GM21576 (cell line): ENCODE measurements around the gene ABHD12B.
"Not testable (repeated sequence)": the region's sequence is repeated elsewhere in the genome, so short reads cannot be mapped to it uniquely, and the experiment has no call there.

Experiments
- ATAC-seq: cut with Tn5 transposase; IDR thresholded peaks from one replicate; pipeline ENCODE4 v1.9.1; 2021; ENCODE audit warnings: mild to moderate bottlenecking, moderate library complexity; ENCODE audit not compliant: unreplicated experiment

Gene ABHD12B

GRCh38 chr14:50883827-50884197 is 12.0 kb downstream of the ABHD12B start:
- ATAC-seq: no peak

DNA sequence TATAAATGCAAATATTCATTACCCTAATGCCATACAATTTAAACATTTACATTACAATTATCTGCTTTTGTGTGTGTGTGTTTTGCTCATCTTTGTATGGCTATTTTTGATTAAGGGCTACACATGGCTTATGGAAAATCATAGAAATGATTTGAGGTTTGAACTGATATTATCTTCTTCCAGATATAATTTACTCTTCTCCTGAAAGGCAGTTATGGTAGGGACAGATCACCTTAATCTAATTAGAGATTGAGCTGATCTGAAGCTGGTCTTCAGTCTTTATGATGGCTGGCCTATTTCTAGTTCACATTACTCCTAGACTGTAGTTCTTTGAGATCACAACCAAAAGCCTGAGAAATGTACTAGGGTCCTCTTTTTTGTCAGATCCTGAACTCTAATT is 15.6 kb downstream of the ABHD12B start:
- no peak for ATAC-seq

DNA sequence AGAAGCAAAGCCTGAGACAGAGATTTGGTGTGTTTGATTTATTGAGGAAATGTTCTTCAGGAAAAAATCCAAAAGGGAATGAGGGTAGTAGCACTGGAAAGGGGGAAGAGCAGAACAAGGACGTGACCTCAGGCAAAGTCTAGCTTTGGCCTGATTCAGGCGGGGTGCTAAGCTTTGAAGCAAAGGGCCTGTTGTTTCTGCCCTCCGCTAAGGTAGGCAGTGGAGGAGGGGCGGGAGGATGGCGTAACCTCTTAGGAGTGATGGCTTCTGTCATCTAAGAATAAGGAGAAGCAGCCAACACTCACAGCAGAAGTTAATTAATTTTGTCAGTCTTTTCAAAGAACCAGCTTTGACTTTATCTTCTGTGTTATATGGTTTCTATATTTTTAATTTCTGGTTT is 20.4 kb downstream of the ABHD12B start:
- no peak for ATAC-seq

DNA sequence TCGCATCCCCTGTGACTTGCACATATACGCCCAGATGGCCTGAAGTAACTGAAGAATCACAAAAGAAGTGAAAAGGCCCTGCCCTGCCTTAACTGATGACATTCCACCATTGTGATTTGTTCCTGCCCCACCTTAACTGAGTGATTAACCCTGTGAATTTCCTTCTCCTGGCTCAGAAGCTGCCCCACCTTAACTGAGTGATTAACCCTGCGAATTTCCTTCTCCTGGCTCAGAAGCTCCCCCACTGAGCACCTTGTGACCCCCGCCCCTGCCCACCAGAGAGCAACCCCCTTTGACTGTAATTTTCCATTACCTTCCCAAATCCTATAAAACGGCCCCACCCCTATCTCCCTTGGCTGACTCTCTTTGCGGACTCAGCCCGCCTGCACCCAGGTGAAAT is 24.6 kb downstream of the ABHD12B start:
- not testable (repeated sequence) for ATAC-seq

DNA sequence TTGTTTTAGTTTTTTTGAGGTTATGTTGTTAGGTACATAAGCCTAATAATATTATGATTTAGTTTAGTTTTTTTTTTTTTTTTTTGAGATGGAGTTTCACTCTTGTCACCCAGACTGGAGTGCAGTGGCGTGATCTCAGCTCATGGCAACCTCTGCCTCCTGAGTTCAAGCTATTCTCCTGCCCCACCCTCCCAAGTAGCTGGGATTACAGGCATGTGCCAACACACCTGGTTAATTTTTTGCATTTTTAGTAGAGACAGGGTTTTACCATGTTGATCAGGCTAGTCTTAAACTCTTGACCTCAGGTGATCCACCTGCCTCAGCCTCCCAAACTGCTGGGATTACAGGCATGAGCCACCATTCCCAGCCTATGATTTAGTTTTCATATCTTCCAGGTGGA is 25.2 kb downstream of the ABHD12B start:
- not testable (repeated sequence) for ATAC-seq

- ATAC-seq: no peak
Observed at GRCh38 chr14:50897658-50898175, 25.9 kb downstream of the ABHD12B start.

GRCh38 chr14:50901361-50901760 is 29.5 kb downstream of the ABHD12B start:
- ATAC-seq: no peak

- no peak for ATAC-seq
Observed at GRCh38 chr14:50904719-50905118, 32.9 kb downstream of the ABHD12B start.

- ATAC-seq: no peak
Observed at GRCh38 chr14:50906326-50907065, 34.6 kb downstream of the ABHD12B start.

GRCh38 chr14:50910495-50911420 is 38.9 kb downstream of the ABHD12B start:
- no peak for ATAC-seq

GRCh38 chr14:50917449-50917848 is 45.6 kb downstream of the ABHD12B start:
- ATAC-seq: no peak

DNA sequence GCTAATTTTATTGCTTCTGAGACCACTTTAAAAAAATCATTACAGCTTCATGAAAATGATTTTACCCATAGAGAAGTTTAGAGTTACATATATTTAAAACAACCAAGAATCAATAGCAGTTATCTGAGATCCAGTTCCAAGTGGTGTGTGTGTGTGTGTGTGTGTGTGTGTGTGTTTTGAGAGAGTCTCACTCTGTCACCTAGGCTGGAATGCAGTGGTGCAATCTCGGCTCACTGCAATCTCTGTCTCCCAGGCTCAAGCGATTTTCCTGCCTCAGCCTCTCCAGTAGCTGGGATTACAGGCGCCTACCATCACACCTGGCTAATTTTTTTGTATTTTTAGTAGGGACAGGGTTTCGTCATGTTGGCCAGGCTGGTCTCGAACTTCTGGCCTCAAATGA is 47.7 kb downstream of the ABHD12B start:
- not testable (repeated sequence) for ATAC-seq

DNA sequence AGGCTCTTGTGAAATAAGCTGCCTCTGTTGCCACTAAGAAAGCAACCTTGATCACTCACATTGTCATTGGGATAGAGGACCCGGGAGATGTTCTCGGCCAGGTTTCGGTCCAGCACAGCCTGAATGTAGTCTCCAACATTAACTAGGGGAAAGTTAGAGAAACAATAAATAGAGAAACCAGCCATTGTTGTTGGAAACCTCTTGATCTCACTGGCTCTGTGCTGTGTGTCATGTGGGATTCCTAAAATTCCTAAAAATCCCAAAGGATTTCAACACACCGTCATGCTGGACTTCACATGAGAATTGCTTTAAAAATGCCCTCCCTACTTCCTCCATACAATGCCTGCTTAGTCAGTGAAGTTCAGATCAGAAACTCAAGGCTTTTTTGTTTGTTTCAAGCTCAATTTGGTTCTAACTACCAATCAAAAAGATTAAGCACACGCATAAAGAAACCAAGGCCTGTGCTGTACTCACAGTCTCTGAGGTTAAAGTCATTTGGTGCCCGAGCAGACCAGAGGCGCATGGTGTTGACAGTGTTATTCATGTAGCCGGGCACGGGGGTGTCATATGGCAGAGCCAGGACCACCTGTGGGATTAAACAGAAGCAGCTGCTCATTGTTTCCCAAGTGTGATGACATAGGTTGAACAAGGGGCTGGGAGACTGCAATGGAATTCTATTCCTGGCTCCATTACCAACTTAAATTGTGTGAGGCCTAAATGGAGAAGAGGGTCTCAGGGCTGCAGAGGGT is 48.8 kb downstream of the ABHD12B start:
- no peak for ATAC-seq

- no peak for ATAC-seq
Observed at GRCh38 chr14:50922803-50923202, 51.0 kb downstream of the ABHD12B start.

GRCh38 chr14:50924236-50924635 is 52.4 kb downstream of the ABHD12B start:
- no peak for ATAC-seq

- ATAC-seq: no peak
Observed at GRCh38 chr14:50924843-50925242, 53.0 kb downstream of the ABHD12B start.

- no peak for ATAC-seq
Observed at GRCh38 chr14:50926851-50927386, 55.1 kb downstream of the ABHD12B start.

- ATAC-seq: peak; percentile 49
Observed at GRCh38 chr14:50928002-50928635, 56.3 kb downstream of the ABHD12B start.

- no peak for ATAC-seq
Observed at GRCh38 chr14:50929506-50929905, 57.7 kb downstream of the ABHD12B start.

GRCh38 chr14:50931559-50931958 is 59.7 kb downstream of the ABHD12B start:
- no peak for ATAC-seq
